Ureter (tissue), 1 donor: ENCODE results near the gene STAG3. TPM values are rescaled to one million over a fixed set of nuclear protein-coding genes. Genes with fewer than 3 reads are reported as not detected.
"Not testable (repeated sequence)": the region's sequence is repeated elsewhere in the genome, so short reads cannot be mapped to it uniquely, and the experiment has no call there.

ENCODE experiments used
- DNase-seq: peaks from one replicate; pipeline ENCODE4 v3.0.0-alpha.2; 2020; ENCODE audit warnings: low spot score
- total RNA-seq: library from RNA; stranded (reverse); gene quantifications from one replicate; pipeline ENCODE4 v1.2.4, GENCODE V29; 2023
- donor health status: DM: yes; HTN: yes; CAD: no.

STAG3 gene
- total RNA-seq = 1.9 TPM

DNA sequence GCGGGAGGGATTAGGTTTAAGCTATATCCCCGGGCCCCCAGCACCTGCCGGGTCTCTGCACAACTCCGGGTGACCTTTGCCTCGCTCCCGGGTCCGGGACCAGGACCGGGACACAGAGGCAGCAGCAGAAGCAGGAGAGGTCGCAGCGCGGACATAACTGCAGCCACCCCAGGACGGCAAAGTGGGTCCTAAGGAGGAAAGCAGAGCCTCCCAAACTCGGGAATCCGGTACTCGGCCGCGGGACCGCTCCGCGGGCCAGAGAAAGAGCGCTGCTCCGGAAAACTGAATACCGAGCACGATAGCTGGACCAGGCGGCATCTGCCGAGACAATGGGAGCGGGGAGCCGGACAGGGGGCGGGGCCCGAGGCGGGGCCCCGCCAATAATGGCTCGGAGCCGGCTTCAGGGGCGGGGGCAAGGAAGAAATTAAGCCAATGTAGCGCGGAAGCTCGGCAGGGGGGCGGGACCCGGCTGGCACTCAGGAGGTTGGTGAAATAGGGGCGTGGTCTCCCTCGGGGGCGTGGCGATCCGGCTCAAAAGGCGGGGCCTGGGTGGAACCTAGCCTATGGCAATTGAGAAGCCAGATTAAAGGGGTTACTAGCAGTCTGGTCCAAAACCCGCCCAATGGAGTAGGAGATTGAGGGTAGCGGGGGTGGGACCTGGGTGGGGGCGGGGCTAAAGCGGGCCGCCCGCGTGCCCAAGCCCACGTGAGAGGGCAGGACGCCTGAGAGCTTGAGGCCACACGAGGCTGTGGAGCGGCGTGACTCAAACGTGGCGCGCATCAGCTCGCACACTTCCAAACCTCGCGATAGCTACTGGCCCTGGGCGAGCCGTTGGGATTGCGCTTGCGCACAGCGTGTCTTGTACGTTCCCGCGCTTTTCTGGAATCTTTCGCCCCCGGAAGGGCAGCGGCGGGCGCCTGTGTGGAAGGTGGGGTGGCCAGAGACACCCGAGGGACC lies at the start of gene STAG3, which contains the start of gene GPC2:
Gene STAG3, plus strand, starts transcription at position 874 of the 957 bp plus-strand sequence. CDS start 2,639 bp downstream, outside the sequence.
Gene GPC2, minus strand, starts transcription at position 337 of the 957 bp plus-strand sequence. Its CDS starts 182 bp downstream, at position 155.
- peak; percentile 95 for DNase-seq

GRCh38 chr7:100128637-100128963 lies 49.1 kb upstream of the STAG3 start:
- DNase-seq = no peak

- DNase-seq = not testable (repeated sequence)
Observed at GRCh38 chr7:100130220-100130607, 47.5 kb upstream of the STAG3 start.

DNA sequence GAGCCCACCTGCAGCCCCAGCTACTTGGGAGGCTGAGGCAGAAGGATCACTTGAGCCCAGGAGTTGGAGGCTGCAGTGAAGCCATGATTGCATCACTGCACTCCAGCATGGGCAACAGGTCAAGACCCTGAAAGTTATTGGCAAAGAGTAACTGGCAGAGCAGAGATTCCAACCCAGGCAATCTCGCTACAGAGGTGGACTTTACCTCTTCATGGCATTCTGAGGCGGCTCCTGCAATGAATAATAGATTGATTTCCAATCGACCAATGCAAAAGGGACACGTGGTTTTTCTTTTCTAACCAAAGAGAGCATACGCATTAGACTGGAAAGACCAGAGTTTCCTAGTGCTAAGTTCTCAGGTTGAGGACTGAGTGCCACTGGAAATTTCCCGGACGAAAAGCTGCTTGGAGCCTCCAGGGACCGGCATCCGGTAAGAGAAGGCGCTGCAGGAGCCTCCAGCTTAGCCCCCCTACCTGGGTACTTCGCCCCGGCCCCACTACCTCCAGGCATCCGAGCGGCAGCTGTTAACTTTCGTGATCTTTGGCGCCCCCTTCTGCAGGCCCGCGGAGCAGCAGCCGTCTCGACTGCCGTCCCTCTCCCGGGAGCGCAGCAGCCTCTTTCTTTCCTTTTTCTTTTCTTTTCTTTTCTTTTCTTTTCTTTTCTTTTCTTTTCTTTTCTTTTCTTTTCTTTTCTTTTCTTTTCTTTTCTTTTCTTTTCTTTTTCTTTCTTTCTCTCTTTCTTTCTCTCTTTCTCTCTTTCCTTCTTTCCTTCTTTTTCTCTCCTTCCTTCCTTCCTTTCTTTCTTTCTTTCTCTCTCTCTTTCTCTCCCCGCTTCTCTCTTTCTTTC lies 46.9 kb upstream of the STAG3 start:
- peak; percentile 81 for DNase-seq

GRCh38 chr7:100132126-100132525 lies 45.6 kb upstream of the STAG3 start:
- no peak for DNase-seq

GRCh38 chr7:100132697-100133151 lies 45.0 kb upstream of the STAG3 start:
- peak; percentile 68 for DNase-seq

DNA sequence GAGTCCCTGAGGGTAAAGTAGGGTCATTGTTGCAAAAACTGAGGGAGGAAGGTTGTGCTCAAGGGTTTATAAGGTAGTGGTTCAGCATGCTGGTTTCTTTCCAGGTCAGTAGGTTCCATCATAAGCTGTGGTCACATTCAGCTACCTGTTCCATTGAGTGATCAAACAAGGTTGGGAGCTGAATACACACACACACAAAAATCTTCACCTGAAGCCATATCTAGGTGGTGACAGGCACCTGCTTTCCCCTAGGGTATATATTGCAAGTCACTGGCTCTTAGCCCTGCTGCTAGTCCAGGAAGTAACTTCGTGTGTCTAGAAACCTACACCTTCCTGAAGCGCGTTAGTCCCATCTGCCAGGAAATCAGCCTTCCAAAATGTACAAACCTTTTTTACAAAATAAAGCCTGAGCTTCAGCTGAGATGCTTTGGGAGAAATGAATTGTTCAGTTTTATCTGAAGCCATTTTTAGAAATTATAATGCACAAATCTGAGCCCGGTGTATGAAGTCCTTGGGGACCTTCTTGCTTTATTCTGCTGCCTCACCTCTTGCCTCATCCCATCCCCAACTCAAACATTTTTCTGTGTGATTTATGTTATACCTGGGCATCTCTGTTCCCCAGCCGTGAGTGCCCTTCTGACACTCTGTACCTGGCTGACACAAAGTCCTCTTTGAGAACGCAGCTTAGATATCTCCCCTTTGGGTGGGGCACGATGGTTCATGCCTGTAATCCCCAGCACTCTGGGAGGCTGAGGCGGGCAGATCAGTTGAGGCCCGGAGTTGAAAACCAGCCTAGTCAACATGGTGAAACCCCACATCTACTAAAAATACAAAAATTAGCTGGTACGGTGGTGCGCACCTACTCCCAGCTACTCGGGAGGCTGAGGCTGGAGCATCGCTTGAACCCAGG lies 39.6 kb upstream of the STAG3 start:
- no peak for DNase-seq

DNA sequence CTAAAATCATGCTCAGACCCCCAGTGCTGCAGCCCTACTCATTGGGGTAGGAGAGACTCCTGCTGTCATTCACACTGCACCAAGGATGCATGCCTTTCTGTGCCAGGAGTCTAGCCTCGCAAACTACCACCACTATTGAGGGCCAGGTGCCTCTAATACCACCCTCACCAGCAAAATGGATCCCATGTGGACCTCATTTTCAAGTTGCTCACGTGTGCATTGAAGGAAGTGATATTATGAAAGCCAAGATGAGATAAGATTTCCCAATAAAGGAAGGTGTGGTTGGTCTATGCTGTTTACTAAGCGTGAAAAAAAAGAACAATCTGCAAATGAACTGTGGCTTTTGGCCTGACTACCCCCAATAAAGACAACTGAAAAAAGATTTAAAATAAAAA lies 36.2 kb upstream of the STAG3 start:
- no peak for DNase-seq

GRCh38 chr7:100142461-100142860 lies 35.3 kb upstream of the STAG3 start:
- DNase-seq = no peak

- DNase-seq = not testable (repeated sequence)
Observed at GRCh38 chr7:100146350-100146749, 31.4 kb upstream of the STAG3 start.

- DNase-seq = no peak
Observed at GRCh38 chr7:100147278-100147677, 30.4 kb upstream of the STAG3 start.

- no peak for DNase-seq
Observed at GRCh38 chr7:100148225-100148558, 29.5 kb upstream of the STAG3 start.

DNA sequence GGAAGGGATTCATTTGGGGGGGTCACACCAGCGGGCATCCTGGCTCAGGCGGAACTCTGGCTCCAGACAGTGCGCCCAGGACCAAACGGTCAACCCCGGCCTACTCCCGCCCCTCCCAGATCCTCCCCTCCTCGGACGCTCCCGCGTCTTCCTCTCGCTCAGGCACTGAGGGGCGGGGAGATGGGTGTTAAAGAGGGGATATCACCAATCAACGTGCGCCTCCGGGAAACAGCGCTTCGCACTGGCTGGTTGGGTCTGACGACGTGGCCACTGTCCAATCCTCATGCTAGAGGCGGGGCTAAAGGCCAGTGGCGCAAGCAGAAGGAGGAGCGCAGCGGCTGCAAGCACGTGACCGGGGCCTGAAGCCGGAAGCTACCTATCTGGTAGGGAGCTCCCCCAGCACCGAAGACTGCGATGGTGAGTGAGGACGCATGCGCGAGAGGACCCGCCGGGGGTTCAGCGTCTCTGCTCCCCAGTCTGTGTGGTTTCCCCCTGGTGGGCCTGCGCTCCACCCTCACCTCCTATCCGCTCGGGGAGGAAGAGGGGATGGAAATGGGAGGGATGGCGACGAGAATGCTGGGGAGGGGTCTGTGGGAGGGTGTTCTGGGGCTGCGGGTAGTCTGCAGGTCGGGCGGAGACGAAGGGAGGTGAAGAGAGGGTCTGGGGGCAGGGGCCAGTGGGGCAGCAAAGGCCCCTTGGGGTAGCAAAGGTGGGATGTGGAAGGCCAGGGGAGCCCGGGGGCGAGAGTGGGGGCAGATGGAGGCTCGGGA lies 29.0 kb upstream of the STAG3 start, which contains the start of gene LAMTOR4:
Gene LAMTOR4, plus strand, starts transcription at position 360 of the 770 bp plus-strand sequence. Its CDS starts 55 bp downstream, at position 415.
- peak; percentile 99 for DNase-seq

DNA sequence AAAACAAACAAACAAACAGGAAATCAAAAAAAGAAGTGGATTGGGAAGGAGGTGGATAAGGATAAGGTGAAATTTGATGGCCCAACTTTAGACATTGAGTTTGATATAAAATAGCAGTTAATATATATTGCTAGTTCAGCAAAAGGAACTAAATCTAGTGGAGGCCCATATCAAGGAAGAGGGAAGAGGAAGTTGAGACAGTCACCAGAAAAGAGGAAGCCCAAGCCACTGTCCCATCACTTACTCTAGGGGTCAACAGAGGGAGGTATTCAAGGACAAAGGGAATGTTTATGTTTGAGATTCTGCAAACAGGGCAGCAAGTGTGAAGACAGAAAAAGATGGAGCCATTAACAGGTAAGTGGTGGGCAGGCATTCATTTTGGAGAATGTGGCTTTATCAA lies 25.3 kb upstream of the STAG3 start:
- DNase-seq = no peak

DNA sequence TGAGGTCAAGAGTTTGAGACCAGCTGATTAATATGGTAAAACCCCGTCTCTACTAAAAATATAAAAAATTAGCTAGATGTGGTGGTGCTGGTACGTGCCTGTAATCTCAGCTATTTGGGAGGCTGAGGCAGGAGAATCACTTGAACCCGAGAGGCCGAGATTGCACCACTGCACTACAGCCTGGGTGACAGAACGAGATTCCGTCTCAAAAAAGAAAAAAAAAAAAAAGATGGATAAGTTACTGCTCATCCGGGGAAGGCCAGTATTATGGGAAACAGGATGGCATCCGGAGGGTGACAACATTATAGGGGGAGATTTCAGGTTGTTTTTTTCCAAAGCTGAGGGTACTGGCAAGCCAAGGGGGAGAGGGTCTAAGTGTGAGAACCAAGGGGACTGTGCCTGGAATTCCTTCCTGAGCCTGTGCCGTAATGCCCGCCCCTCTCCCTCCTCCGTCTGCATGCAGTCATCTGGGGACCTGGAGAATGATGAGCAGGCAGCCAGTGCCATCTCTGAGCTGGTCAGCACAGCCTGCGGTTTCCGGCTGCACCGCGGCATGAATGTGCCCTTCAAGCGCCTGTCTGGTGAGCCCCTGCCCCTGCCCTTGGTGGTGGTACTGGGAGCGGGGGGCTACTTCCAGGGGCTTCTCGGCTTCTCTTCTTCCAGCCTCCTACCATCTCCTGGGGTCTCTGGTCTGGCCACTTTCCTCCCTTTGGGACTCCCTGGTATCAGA lies 24.6 kb upstream of the STAG3 start:
- no peak for DNase-seq

DNA sequence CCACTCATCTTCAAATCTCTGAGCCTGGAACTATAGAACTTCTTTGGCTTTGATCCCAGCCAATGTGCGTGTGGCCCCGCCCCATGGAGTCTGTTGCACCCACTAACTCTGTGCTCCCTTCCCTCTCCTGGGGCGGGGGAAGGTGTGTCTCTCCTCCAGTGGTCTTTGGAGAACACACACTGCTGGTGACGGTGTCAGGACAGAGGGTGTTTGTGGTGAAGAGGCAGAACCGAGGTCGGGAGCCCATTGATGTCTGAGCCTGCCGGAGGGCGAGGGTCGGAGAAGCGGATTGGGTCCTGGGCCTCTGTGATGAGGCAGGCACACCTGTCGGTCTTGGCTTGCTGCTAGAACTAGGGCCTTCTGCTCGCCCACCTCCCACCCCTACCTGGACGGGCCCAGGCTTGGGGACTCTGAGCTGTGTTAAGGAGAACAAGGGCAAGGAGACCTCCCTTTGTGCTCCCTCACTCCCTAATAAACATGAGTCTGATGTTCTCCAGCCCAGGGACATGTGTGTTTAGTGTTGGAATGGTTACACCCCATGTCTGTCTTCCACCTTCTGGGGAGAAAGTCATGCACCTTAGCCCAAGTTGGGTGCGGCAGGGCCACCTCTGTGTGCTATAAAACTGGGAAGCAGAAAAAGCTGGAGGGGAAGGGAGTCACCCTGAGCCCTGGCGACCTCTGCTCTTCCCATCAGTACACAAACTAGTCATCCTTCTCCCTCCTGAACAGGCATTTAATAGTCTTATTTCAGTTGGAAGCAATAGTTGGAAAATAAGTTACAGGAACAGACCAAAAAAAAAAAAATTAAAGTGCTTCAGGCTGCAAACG lies 23.8 kb upstream of the STAG3 start:
- peak; percentile 40 for DNase-seq

GRCh38 chr7:100154651-100155491 lies 22.8 kb upstream of the STAG3 start:
- peak; percentile 44 for DNase-seq
